Measurements from ENCODE around the gene SGCD.

The SGCD gene

GRCh38 chr5:156451505-156451904, 124.5 kb downstream of the SGCD start:
- DNase-seq (ENCODE audit: low read depth in 4 of 4, low spot score in 1 of 4): no peak

- no peak for DNase-seq (ENCODE audit: low read depth in 4 of 4, low spot score in 1 of 4)
Observed at GRCh38 chr5:156456857-156457256, 129.9 kb downstream of the SGCD start.

GRCh38 chr5:156459812-156460385, 132.9 kb downstream of the SGCD start:
- DNase-seq (ENCODE audit: low read depth in 4 of 4, low spot score in 1 of 4): no peak

- DNase-seq (ENCODE audit: low read depth in 4 of 4, low spot score in 1 of 4): no peak
Observed at GRCh38 chr5:156460471-156460870, 133.5 kb downstream of the SGCD start.

GRCh38 chr5:156466871-156467270, 139.9 kb downstream of the SGCD start:
- no peak for DNase-seq (ENCODE audit: low read depth in 4 of 4, low spot score in 1 of 4)

- DNase-seq (ENCODE audit: low read depth in 4 of 4, low spot score in 1 of 4): no peak
Observed at GRCh38 chr5:156469636-156470035, 142.7 kb downstream of the SGCD start.

GRCh38 chr5:156471893-156472292, 144.9 kb downstream of the SGCD start:
- no peak for DNase-seq (ENCODE audit: low read depth in 4 of 4, low spot score in 1 of 4)

- no peak for DNase-seq (ENCODE audit: low read depth in 4 of 4, low spot score in 1 of 4)
Observed at GRCh38 chr5:156473269-156473908, 146.4 kb downstream of the SGCD start.

GRCh38 chr5:156474251-156474650, 147.3 kb downstream of the SGCD start:
- DNase-seq (ENCODE audit: low read depth in 4 of 4, low spot score in 1 of 4): no peak

- no peak for DNase-seq (ENCODE audit: low read depth in 4 of 4, low spot score in 1 of 4)
Observed at GRCh38 chr5:156475182-156476157, 148.5 kb downstream of the SGCD start.

- no peak for DNase-seq (ENCODE audit: low read depth in 4 of 4, low spot score in 1 of 4)
Observed at GRCh38 chr5:156476158-156476551, 149.2 kb downstream of the SGCD start.

- no peak for DNase-seq (ENCODE audit: low read depth in 4 of 4, low spot score in 1 of 4)
Observed at GRCh38 chr5:156476678-156477077, 149.7 kb downstream of the SGCD start.

- no peak for DNase-seq (ENCODE audit: low read depth in 4 of 4, low spot score in 1 of 4)
Observed at GRCh38 chr5:156477196-156477595, 150.2 kb downstream of the SGCD start.

- no peak for DNase-seq (ENCODE audit: low read depth in 4 of 4, low spot score in 1 of 4)
Observed at GRCh38 chr5:156479849-156480248, 152.9 kb downstream of the SGCD start.

GRCh38 chr5:156481741-156482140, 154.8 kb downstream of the SGCD start:
- DNase-seq (ENCODE audit: low read depth in 4 of 4, low spot score in 1 of 4): no peak

GRCh38 chr5:156482818-156483217, 155.9 kb downstream of the SGCD start:
- no peak for DNase-seq (ENCODE audit: low read depth in 4 of 4, low spot score in 1 of 4)

- DNase-seq (ENCODE audit: low read depth in 4 of 4, low spot score in 1 of 4): no peak
Observed at GRCh38 chr5:156486394-156487238, 159.7 kb downstream of the SGCD start.

GRCh38 chr5:156491766-156492165, 164.8 kb downstream of the SGCD start:
- DNase-seq (ENCODE audit: low read depth in 4 of 4, low spot score in 1 of 4): no peak

- no peak for DNase-seq (ENCODE audit: low read depth in 4 of 4, low spot score in 1 of 4)
Observed at GRCh38 chr5:156496291-156496690, 169.3 kb downstream of the SGCD start.

GRCh38 chr5:156497804-156498208, 170.8 kb downstream of the SGCD start:
- no peak for DNase-seq (ENCODE audit: low read depth in 4 of 4, low spot score in 1 of 4)
